ENCODE results near the gene DDX23. TPM values are rescaled to one million over a fixed set of nuclear protein-coding genes. Genes with fewer than 3 reads are reported as not detected.

Gene DDX23
- total RNA-seq, 1 experiment from 2014 or later, result 98.1 TPM

- Histone ChIP-seq H3K4ac (ENCODE audit: low read depth, low read length) (no peak overlapping the region), H4K8ac (replicated peaks; ENCODE audit: insufficient read length, low read depth, low read length) (no peak overlapping the region), H4K91ac (ENCODE audit: insufficient read length, low read depth, low read length) (no peak overlapping the region), H3K79me1 (ENCODE audit: insufficient read depth, low read depth, low read length, poor library complexity, severe bottlenecking) (no peaks in the 10 kb centered on the region), H3K23me2 (ENCODE audit: insufficient read length, low read depth, low read length, poor library complexity, severe bottlenecking) (peaks cover 28% of the 10 kb centered on the region), H3K4me2 (ENCODE audit: insufficient read depth, insufficient read length, low read length) (peak overlapping the region; percentile 87), H2BK12ac (ENCODE audit: insufficient read length, low read depth, low read length) (no peak overlapping the region), H2BK15ac (ENCODE audit: low read depth, low read length) (no peak overlapping the region), H2BK5ac (ENCODE audit: insufficient read length, low read length) (no peak overlapping the region), H2BK20ac (ENCODE audit: low read depth, low read length, poor library complexity, severe bottlenecking) (no peak overlapping the region), H3K18ac (ENCODE audit: insufficient read length, low read depth, low read length) (no peak overlapping the region), H3K9me3 (ENCODE audit: control insufficient read depth, low read depth, low read length) (no peaks in the 10 kb centered on the region), H2AK5ac (ENCODE audit: insufficient read length, low read length) (no peak overlapping the region), H3K9ac (ENCODE audit: extremely low read depth, insufficient read length, low read length) (no peak overlapping the region), H3T11ph (ENCODE audit: low read length) (no peak overlapping the region), H4K5ac (ENCODE audit: insufficient read length, low read depth, low read length) (no peak overlapping the region), H3K23ac (ENCODE audit: insufficient read length, low read depth, low read length) (no peak overlapping the region), H3K27ac (ENCODE audit: insufficient read length, low read depth, low read length) (no peak overlapping the region), H3K79me2 (ENCODE audit: insufficient read depth, low read length) (no peaks in the 10 kb centered on the region), H3K27me3 (ENCODE audit: insufficient read depth, low read length) (peaks cover 27% of the 10 kb centered on the region), H3K4me1 (ENCODE audit: insufficient read depth, low read length) (0 out of 2 replicates have a peak, but pooled peaks cover 2% of the 10 kb centered on the region), H3K14ac (ENCODE audit: insufficient read depth, low read length) (no peak overlapping the region), H4K20me1 (ENCODE audit: control insufficient read depth, insufficient read depth, insufficient read length) (no peaks in the 10 kb centered on the region), H3K56ac (ENCODE audit: insufficient read length, low read depth, low read length) (no peak overlapping the region), H2BK120ac (ENCODE audit: low read depth, low read length, poor library complexity, severe bottlenecking) (no peak overlapping the region), H2AFZ (ENCODE audit: low read length) (no peak overlapping the region)
- H3K4me3 Mint-ChIP-seq, result peak overlapping the region; percentile 88 to 95
- H3K27me3 Mint-ChIP-seq (ENCODE audit: low read depth), result peaks cover 48% of the 10 kb centered on the region
- peak; percentile 83 for DNase-seq
- H3K36me3 Mint-ChIP-seq (ENCODE audit: insufficient read depth in 1 of 3, low read depth in 3 of 3), result no peaks in the 10 kb centered on the region
- WGBS (ENCODE audit: extremely low coverage, insufficient read length, low lambda C conversion rate), result no CpG with 5 or more reads among the region's 70 CpGs
- H3K4me1 Mint-ChIP-seq, result peaks cover 60 to 62% of the 10 kb centered on the region in 2 experiments
- H3K9me3 Mint-ChIP-seq, result no peaks in the 10 kb centered on the region
- TF ChIP-seq, protein P1, sequence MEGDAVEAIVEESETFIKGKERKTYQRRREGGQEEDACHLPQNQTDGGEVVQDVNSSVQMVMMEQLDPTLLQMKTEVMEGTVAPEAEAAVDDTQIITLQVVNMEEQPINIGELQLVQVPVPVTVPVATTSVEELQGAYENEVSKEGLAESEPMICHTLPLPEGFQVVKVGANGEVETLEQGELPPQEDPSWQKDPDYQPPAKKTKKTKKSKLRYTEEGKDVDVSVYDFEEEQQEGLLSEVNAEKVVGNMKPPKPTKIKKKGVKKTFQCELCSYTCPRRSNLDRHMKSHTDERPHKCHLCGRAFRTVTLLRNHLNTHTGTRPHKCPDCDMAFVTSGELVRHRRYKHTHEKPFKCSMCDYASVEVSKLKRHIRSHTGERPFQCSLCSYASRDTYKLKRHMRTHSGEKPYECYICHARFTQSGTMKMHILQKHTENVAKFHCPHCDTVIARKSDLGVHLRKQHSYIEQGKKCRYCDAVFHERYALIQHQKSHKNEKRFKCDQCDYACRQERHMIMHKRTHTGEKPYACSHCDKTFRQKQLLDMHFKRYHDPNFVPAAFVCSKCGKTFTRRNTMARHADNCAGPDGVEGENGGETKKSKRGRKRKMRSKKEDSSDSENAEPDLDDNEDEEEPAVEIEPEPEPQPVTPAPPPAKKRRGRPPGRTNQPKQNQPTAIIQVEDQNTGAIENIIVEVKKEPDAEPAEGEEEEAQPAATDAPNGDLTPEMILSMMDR (conservative IDR thresholded peaks at IDR 0.05), result peak; percentile 100
- H3K27ac Mint-ChIP-seq, result no peak overlapping the region; a peak in 1 of 7 replicates
Observed at GRCh38 chr12:48814262-48815125, 37.5 kb downstream of the DDX23 start.

Data from H9 (cell line).